Non-pigmented ciliary epithelial cell (primary cell): ENCODE data around the gene PRPF6.
A peak's percentile ranks its signal among the peaks of the same experiment; 100 is the strongest.

Source experiments
- DNase-seq: peaks from one replicate; pipeline ENCODE4 v3.0.0-alpha.2; 2010; ENCODE audit warnings: low read depth

PRPF6 gene

DNA sequence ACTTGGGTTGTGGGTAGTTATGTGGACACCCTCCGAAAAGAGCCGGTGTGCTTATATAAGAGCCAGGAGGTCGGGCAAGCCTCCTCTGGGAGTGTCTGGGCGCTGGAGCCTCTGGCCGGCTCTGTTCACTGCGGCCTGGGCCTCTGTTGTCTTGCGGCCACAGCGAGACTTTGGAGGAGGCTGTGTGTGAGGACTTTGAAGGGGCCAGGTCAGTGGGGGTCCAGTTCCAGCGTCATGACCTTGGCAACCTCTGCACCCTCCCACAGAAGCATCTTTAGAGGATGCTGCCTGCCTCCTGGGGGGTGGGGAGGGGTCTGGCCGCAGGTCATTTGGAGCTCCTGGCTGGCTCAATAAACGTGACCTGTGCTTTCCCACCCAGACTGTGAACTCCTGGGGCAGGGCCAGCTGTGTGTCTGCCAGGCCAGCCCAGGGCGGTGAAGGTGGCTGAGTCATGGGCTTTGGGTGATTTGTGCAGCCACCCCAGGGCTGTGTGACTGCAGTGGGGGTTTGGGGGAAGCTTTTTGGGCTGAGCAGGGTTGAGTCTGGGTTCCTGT lies 83.3 kb downstream of the PRPF6 start:
- DNase-seq, result no peak

DNA sequence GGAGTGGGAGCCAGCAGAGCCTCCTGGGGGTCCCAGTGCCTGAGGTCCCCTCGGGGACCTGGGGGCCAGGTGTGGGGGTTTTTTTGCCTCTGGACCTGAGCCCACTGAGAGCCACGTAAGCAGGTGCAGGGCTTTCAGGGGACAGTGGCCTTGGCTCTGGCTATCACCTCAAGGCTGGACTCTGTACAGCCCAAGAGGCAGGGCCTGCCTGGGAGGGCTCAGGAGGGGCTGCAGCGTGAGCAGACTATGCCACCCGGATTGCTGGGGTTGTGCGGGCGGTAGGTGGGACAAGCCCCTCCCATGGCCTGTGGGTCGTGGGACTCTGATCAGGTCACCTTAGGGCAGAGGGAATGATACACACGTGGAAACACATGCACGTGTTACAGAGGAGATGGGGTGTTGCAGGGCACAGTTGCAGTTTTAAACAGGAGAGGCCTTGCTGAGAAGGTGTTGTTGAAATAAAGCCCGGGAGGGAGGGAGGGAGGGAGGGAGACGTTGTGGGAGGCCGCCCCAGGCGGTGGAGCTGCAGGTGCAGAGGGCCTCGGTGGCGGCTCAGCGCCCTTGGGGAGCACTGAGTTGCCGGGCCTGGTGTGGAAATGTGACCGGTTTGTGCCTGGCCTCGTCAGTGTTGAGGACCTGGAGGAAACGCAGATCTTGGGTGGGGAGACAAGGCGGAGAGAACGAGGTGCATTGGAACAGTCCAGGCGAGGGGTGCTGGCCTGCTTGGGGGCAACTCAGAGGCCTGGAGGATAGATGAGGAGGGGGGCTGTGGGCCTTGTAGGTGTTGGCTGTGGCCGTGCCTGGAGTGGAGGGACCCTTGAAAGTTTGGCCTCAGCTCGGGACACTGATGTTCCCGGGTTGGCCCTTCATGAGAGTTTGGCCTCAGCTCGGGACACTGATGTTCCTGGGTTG lies 84.4 kb downstream of the PRPF6 start:
- DNase-seq, result no peak

DNA sequence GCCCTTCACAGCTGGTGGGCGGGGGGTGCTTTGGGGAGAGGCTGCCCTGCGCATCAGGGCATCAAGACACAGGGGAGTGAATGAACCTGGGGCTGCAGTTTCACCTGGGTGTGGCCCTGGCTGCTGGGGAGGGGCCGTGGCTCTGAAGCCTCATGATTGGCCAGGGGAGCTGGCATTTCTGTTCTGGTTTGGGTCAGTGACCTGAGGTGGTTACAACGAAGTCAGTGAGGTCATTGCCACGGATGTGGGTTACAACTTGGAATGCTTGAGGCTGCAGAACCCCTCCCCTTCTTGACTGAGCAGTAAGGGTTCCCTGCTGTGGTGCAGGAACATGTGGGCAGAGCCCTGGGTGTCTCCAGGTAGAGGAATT lies 85.0 kb downstream of the PRPF6 start:
- peak; percentile 52 for DNase-seq

DNA sequence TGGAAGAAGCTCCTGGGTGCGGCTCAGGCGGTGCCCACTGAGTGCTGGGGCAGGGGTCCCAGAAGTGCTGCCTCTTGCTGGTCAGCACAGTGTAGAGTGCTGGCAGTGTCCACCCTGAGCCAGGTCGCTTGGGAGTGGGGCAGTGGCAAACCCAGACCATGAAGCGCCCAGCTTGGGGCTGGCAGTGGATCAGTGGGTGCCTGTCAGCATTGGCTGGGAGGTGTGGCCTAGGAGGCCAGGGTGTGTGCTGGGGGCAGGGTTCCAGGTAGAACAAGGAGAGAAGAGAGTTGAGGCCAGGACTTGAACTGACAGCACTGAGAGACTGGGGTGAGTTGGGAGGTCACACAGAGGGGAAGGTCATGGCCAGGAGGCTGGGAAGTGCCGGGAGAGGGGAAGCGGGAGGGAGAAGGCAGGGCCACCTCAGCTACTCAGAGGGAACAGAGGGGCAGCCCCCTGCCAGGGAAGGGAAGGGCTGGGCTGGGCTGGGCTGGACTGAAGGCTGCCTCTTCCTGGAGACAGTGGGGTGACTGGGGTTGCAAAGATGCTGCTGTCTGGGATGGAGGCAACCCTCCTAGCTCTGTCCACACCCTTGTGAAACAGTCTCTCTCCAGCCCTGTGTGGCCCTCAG lies 86.2 kb downstream of the PRPF6 start:
- no peak for DNase-seq

DNA sequence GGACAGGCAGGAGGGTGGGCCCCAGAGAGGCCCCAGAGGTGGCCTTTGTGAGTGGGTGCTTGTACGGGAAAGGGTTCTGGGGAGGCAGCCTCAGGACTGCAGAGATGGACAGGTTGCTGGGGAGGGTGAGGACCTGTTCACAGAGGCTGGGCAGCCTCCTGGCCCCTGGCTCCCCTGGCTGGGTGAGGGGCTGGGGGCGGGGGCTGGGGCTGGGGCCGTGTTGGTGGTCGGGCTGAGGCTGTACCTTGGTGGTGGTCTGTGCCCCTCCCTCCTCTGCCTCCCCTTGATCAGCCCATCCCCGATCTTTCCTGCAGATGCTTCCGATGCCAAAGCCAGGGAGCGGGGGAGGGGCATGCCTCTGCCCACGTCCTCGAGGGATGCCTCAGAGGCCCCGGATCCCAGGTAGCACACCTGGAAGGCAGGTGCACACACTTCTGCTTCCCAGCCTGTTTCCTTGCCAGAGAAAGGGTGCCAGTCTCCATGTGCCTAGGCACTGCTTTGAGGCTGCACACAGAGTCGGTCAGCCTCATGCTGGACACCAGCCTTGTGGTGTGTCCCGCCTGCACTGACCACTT lies 86.9 kb downstream of the PRPF6 start:
- DNase-seq, result no peak

DNA sequence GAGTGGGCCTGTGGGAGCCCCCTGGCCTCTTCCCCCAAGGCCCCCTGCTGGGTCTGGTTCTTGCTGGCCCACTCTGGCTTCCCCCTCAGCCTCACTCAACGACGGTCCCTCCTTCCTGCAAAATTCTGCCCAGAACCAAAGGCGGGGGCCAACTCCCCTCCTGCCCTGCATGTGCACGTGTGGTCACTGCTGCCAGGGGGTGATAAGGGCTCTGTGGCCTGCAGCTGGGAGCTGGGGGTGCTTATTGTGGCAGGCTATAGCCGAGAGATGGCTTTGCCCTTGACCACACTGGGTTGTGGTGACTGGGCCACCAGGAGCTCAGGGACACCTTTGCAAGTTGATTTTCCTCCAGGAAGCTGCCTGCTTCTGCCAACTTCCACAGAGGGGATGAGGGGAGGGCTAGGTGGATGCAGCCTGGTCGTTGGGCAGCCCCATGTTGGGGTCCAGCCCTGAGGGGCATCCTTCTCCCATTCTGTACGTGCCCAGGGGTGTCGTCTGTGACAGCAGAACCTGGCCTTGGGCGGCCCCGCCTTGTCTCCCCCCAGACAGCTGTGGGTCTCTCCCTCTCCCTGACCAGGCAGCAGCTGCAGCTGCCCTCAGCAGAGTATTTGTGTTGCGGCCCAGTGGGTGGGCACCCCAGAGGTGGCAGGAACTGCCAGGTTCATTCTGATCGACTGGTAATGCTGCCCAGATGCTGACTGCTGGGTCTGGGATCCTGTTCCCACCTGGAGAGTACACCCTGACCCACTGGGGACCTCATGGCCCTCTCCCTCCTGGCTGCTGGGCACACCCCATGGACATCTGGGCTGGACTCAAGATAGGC lies 87.7 kb downstream of the PRPF6 start:
- no peak for DNase-seq

DNA sequence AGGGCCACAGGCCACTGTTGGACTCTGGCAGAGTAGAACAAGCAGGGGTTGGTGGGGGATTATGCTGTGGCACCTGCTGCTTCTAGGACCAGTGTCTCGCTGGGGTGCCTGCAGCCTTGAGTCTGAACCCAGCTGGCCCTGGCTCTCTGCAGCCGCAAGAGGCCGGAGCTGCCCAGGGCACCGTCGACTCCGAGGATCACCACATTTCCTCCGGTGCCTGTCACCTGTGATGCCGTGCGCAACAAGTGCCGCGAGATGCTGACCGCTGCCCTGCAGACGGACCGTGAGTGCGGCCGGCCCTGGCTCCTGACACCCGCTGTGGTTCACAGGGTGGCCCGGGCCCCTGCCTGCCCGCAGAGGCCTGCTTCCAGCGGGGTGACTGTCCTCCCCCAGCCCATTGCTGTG lies 88.3 kb downstream of the PRPF6 start:
- DNase-seq, result no peak

DNA sequence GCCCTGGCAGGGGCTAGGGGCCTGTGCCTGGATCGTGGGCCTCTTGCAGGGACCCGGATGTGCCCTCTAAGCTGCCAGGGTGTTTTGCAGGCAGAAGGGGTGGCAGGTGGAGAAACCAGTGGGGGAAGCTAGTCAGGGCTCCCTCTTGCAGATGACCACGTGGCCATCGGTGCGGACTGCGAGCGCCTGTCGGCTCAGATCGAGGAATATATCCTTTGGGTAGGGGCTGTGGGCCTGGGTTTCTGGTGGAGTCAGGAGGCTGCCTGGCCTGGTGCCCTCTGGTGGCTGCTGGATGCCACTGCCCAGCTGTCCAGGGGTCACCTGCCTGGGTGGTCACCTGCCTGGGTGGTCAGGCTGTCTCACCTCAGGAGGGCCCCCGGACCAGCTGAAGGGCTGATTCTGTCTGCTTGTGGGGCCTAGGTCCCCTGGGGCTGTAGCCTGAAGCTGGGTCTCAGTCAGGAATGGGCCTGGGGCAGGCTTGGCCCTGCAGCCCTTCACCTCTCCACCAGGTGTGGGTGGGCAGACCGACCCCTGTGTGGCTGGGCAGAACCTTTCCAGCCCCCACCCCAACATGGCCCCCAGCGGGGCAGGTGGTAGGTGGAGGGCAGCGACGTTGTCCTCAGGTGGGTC lies 88.8 kb downstream of the PRPF6 start:
- DNase-seq, result no peak

DNA sequence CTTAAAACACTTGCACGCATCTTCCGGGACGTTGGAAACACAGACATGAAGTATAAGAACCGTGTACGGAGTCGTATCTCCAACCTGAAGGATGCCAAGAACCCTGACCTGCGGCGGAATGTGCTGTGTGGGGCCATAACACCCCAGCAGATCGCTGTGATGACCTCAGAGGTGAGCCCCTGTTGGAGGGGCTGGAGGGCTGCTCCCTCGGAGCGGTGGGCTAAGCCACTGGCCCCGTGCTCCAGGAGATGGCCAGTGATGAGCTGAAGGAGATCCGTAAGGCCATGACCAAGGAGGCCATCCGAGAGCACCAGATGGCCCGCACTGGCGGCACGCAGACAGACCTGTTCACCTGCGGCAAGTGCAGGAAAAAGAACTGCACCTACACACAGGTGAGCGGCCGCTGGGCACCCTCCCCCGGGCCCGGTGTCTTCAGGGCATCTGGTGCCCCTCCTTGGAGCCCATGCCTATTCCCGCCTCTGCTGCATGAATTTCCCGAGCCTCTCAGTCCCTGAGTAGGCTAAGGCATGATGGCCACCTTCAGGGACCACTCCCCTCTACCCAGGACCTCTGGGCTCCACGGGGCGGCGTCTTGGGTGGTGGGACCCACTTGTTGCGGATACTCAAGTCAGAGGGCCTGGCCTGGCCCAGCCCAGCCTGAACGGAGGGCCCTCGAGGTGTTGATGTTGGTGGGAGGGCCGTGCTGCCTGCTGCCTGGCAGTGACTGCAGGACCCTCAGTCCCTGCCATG lies 89.5 kb downstream of the PRPF6 start:
- DNase-seq, result no peak

DNA sequence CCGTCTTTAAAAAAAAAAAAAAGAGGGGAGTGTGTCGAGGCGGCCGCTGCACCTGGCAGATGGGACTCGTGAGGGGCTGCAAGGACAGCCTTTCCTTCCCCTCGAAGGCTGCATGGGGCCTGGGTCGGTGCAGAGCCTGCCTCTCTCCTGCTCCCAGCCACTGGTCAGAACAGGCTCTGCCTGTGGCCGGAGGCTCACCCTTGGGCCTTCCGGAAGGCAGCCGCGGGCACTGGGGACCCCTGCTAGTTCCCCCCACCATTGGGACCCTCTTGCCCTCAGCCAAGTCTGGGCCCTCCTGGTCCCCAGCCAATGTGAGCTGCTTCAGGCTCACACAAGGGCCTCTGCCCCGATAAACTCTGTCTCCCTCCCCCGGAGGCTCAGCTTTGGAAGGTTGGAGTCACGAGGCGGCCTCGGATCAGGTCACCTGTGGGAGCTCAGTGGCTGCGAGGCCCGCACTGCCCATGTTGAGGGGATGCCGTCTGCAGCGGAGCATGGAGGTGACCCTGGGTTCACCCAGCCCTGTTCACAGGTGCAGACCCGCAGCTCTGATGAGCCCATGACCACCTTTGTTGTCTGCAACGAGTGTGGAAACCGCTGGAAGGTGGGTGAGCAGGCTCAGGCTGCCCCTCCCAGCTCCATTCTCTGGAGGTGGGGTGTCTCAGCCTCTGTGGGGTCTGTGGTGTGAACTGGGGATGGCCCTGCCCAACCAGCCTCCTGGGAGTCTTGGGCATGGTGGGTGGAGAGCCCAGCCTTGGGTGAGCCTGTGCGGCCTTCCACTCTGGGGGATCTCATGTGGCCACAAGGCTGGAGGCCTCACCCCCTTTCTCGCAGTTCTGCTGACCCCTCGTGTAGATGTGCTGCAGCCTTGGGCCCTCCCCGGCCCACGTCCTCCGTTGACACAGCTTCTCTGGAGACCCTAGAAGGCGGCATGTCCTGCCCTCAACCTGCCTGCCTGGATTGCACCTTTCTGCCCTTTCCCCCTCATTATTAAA lies 90.7 kb downstream of the PRPF6 start:
- DNase-seq, result no peak

DNA sequence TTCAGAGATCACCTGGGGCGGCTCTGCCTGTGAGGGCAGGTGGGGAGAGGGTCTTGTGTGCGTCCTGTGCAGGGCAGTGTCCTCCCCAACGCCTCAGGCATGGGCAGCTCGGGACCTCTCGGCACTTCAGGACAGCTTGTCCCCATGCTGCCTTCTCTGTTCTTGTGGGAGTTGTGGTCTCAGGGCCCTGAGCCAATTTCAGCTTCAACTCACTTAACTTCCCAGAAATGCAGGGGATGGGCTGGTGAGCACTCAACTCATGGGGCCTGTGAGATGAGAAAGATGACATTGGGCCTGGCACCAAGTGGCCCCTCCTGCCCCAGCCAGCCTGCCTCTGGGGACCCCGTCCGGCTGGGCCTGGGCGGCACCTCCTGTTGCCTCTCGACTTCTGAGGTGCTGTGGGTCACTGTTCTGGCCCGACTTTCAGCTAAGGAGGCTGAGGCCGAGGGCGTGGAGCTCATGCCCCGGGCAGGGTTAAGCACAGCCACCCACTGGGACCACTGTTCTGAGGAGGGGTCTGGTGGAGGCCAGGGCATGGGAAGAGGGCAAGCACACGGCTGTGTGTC lies 91.6 kb downstream of the PRPF6 start:
- no peak for DNase-seq

DNA sequence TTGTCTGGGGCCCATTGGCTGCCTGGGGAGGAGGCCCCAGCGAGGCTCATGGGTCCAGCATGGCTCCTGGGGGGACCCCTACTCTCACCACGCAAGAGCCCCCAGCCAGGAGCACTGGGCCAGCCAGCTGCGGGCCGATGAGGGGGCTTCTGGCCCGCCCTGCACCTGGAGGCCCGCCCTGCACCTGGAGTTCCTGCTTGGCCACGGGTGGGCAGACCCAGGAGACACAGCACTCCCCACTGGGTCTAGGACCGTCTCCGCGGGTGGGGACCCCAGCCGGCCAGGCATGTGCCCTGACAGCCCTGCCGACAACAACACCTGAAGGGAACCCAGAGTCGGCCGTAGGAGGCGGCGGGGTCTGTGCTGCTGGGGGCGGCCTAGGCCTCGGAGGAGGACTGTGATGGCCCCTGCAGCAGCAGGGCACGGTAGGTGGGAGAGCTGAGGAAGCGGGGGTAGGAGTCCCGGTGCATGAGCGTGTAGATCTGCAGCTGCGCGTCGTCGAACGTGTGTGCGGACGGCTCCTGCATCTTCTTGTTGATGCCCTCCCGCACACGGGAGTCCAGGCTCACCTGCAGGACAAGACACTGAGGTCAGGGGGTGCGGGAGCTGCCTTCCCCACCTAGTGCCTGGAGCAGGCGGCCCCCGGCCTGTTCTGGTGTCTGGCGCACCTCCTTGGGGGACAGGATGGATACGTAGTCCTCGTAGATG lies 92.7 kb downstream of the PRPF6 start:
- no peak for DNase-seq

DNA sequence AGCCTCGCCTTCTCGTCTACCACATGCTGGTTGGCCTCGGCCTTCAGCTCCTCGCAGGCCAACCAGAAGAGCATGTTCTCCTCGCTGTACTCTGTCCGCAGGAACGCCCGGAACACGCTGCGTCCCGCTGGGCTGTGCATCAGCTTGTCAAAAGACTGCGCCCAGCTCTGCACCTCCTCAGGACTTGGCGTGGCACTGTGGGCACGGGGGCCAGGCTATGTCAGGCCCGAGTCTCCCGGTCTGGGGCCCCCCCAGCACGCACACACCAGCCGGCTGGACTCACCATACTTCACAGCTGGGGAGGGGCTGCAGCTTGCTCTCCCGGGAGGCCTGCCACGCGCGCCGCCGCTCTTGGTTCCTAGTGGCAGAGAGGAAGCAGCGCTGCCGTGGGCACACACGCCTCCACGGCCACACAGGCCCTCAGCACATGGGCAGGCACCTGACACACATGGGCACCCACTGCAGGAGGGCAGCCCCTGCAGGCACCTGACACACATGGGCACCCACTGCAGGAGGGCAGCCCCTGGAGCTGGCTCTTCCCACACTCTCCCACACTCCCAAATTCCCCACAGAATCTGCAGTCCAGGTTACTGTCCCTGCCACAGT lies 93.4 kb downstream of the PRPF6 start:
- DNase-seq, result no peak

DNA sequence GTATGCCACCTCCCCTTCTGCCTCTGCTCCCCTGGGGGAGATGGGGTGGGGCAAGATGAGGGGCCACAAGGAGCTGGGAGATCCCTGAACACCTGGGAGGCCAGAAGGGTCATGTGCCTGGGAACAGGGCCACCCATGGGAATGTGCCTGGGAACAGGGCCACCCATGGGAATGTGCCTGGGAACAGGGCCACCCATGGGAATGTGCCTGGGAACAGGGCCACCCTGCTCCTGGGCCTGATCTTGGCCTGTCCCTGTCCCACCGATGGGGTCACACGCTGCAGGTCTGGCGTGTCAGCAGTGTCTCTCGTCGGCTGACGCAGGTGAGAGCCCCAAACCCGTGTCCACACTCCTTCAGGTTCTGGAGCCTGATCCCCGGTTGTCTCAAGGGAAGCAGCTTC lies 94.0 kb downstream of the PRPF6 start:
- DNase-seq, result no peak

DNA sequence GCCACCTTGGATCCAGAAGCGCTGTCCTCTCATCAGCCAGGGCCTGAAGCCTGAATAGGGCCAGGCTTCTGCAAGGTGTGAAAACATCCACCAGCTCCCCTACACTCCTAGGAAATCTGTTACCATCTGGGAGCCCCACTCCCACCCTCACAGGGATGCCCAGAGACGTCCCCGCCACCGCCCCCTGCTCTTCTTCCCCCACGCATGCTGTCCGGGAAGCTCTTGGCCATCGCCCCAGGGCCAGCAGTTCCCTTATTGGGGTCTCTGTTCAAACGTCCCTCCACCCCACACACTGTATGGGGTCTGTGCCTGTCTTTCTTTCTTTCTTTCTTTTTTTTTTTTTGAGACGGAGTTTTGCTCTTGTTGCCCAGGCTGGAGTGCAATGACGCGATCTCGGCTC lies 94.6 kb downstream of the PRPF6 start:
- DNase-seq, result no peak

DNA sequence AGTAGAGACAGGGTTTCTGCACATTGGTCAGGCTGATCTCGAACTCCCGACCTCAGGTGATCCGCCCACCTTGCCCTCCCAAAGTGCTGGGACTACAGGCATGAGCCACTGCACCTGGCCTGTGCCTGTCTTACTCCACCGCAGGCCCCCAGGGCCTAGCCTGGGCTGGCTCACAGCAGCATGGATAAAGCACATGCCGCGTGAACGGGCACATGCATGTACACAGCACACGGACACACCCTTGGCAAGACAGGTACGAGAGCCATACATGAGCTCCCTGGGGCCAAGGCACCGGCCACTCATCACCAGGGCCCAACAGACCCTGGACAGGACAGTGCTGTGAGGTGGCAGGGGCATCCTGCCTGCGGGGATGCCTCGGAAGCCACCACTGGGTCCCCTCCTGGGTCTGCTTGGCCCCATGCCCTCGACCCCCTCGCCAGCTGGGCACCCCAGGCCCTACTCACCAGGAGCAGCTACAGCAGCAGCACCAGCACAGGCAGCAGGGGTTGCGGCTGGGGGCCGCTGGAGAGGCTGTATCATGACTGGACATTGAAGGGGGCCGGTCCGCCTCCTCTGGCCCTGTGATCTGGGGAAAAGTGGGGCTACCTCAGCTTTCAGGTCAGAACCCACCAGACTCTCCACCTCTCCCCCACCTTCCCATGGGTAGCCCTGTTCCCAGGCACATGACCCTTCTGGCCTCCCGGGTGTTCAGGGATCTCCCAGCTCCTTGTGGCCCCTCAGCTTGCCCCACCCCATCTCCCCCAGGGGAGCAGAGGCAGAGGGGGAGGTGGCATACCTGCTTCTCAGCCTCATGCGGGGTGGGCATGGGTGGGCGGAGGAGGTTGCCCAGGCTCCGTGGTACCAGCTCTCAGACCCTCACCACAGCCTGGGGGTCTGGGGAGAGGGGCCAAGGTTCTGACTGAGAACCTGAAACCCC lies 95.4 kb downstream of the PRPF6 start:
- no peak for DNase-seq

DNA sequence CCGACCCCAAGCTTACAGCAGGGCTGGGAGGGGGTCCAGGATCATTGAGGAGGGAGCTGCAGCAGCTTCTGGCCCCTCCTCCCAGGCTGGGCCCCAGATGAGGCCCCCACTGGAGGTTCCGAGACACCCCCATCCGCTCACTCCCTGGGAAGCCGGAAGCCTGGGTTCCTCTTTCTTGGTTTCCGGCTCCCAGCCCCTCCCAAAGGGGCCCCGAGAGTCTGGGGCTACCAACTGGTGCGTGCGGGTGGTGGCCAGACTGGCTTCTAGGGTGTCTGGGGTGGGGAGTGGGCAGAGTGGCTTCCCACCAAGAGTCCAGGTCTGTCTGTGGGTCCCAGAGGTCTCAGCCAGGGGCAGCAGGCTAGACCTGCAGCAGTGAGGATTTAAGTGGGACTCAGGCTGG lies 96.2 kb downstream of the PRPF6 start:
- no peak for DNase-seq
